Hepatocyte (in vitro differentiated cells): Measurements from ENCODE around the gene KCTD15. TPM values are rescaled to one million over a fixed set of nuclear protein-coding genes. Genes with fewer than 3 reads are reported as not detected.

Experiments used
- DNase-seq: peaks from one replicate; pipeline ENCODE4 v3.0.0-alpha.2; 2016; ENCODE audit warnings: low spot score
- H2AFZ ChIP-seq: fragments of 200-600 bp; sonication (generic); 2 replicates; pipeline ENCODE4 v1.6.0; 2016; ENCODE audit warnings: antibody characterized with exemption, mild to moderate bottlenecking
- H3K27ac ChIP-seq: fragments of 200-600 bp; sonication (generic); 2 replicates; pipeline ENCODE4 v1.5.1; 2016; ENCODE audit warnings: mild to moderate bottlenecking
- H3K27me3 ChIP-seq: fragments of 200-600 bp; sonication (generic); 2 replicates; pipeline ENCODE4 v1.6.1; 2016
- H3K36me3 ChIP-seq: fragments of 200-600 bp; sonication (generic); replicated peaks from 2 replicates; pipeline ENCODE4 v1.5.1; 2016; ENCODE audit warnings: low read depth; ENCODE audit not compliant: insufficient read depth
- H3K4me1 ChIP-seq: fragments of 200-600 bp; sonication (generic); 2 replicates; pipeline ENCODE4 v1.5.1; 2016; ENCODE audit warnings: mild to moderate bottlenecking, moderate library complexity; ENCODE audit not compliant: insufficient read depth
- H3K4me2 ChIP-seq: fragments of 200-600 bp; sonication (generic); 2 replicates; pipeline ENCODE4 v1.6.0; 2016
- H3K4me3 ChIP-seq: fragments of 200-600 bp; sonication (generic); 2 replicates; pipeline ENCODE4 v1.5.1; 2016; ENCODE audit warnings: mild to moderate bottlenecking
- H3K79me2 ChIP-seq: fragments of 200-600 bp; sonication (generic); 2 replicates; pipeline ENCODE4 v1.6.0; 2017; ENCODE audit warnings: mild to moderate bottlenecking
- H3K9me2 ChIP-seq: fragments of 200-600 bp; sonication (generic); replicated peaks from 2 replicates; pipeline ENCODE4 v1.6.0; 2017; ENCODE audit warnings: mild to moderate bottlenecking; ENCODE audit not compliant: insufficient read depth
- H3K9me3 ChIP-seq: fragments of 200-600 bp; sonication (generic); 2 replicates; pipeline ENCODE4 v1.5.1; 2016; ENCODE audit warnings: low read depth, mild to moderate bottlenecking
- H4K20me1 ChIP-seq: fragments of 200-600 bp; sonication (generic); 2 replicates; pipeline ENCODE4 v1.6.0; 2016; ENCODE audit warnings: mild to moderate bottlenecking; ENCODE audit not compliant: insufficient read depth, poor library complexity, severe bottlenecking
- CTCF ChIP-seq: fragments of 200-600 bp; sonication (generic); IDR thresholded peaks from 2 replicates; pipeline ENCODE4 v1.5.1; 2016; ENCODE audit warnings: antibody characterized with exemption, mild to moderate bottlenecking; ENCODE audit not compliant: poor library complexity
- EZH2 ChIP-seq: fragments of 200-600 bp; sonication (generic); IDR thresholded peaks from 2 replicates; pipeline ENCODE4 v1.6.1; 2016; ENCODE audit warnings: antibody characterized with exemption, mild to moderate bottlenecking, borderline replicate concordance
- EZH2phosphoT487 ChIP-seq: fragments of 200-600 bp; sonication (generic); IDR thresholded peaks from one replicate; pipeline ENCODE4 v1.6.1; 2018; ENCODE audit warnings: antibody characterized with exemption, mild to moderate bottlenecking, low read depth, moderate library complexity; ENCODE audit not compliant: unreplicated experiment, severe bottlenecking
- WGBS: methylation state at CpG from one replicate; pipeline ENCODE4 v1.1.6; 2016; ENCODE audit warnings: low lambda C conversion rate; ENCODE audit errors: missing lambda C conversion rate; 5-methylcytosine and 5-hydroxymethylcytosine counted together
- polyA plus RNA-seq: library from polyadenylated mRNA; unstranded; fragments of >200 nt; fragmentation: Nextera tagmentation; extraction: Ambion mirVana; gene quantifications from 2 replicates; pipeline ENCODE4 v1.2.1, GENCODE V29; 2016
- total RNA-seq: library from RNA; depleted of rRNA; stranded (reverse); fragments of >200 nt; gene quantifications from 2 replicates; pipeline ENCODE4 v1.2.3, GENCODE V29; 2014

Gene KCTD15
- total and polyA plus RNA-seq, 2 experiments from 2014 or later, result 10.1 to 55.8 TPM

GRCh38 chr19:33806434-33806881 is 9.8 kb downstream of the KCTD15 start:
- Histone ChIP-seq H3K4me1 (no peaks in the 10 kb centered on the region), H3K9me3 (no peaks in the 10 kb centered on the region), H3K4me2 (no peak overlapping the region), H3K9me2 (no peaks in the 10 kb centered on the region), H3K79me2 (peaks cover 7% of the 10 kb centered on the region), H3K27ac (no peak overlapping the region), H3K27me3 (no peaks in the 10 kb centered on the region), H4K20me1 (peaks cover 2% of the 10 kb centered on the region), H2AFZ (no peak overlapping the region), H3K36me3 (no peaks in the 10 kb centered on the region), H3K4me3 (no peak overlapping the region)
- DNase-seq, result no peak
- WGBS, result 88% methylated on average over 8 of the region's 8 CpGs
- TF ChIP-seq CTCF (no peak), EZH2phosphoT487 (no peak)

GRCh38 chr19:33808399-33808798 is 11.7 kb downstream of the KCTD15 start:
- WGBS, result 56% methylated on average over 1 of the region's 1 CpG

GRCh38 chr19:33809960-33810359 is 13.3 kb downstream of the KCTD15 start:
- Histone ChIP-seq H3K27me3 (no peaks in the 10 kb centered on the region), H3K79me2 (peaks cover 3% of the 10 kb centered on the region), H3K36me3 (no peaks in the 10 kb centered on the region), H3K27ac (no peak overlapping the region), H4K20me1 (peaks cover 2% of the 10 kb centered on the region), H3K9me3 (no peaks in the 10 kb centered on the region), H3K4me3 (no peak overlapping the region), H3K9me2 (no peaks in the 10 kb centered on the region), H3K4me1 (no peaks in the 10 kb centered on the region), H2AFZ (no peak overlapping the region), H3K4me2 (no peak overlapping the region)
- WGBS, result 98% methylated on average over 6 of the region's 6 CpGs
- DNase-seq, result no peak
- TF ChIP-seq CTCF (no peak), EZH2phosphoT487 (no peak), EZH2 (no peak)

More at GRCh38 chr19:33808399-33808798, 11.7 kb downstream of the KCTD15 start:
- TF ChIP-seq CTCF (no peak), EZH2phosphoT487 (no peak), EZH2 (no peak)
- Histone ChIP-seq H4K20me1 (peaks cover 2% of the 10 kb centered on the region), H3K4me2 (no peak overlapping the region), H3K36me3 (no peaks in the 10 kb centered on the region), H3K4me3 (no peak overlapping the region), H3K27ac (no peak overlapping the region), H3K27me3 (no peaks in the 10 kb centered on the region), H2AFZ (no peak overlapping the region), H3K4me1 (no peaks in the 10 kb centered on the region), H3K79me2 (peaks cover 3% of the 10 kb centered on the region), H3K9me3 (no peaks in the 10 kb centered on the region), H3K9me2 (no peaks in the 10 kb centered on the region)
- DNase-seq, result no peak

- WGBS, result 96% methylated on average over 10 of the region's 11 CpGs
- H2AFZ ChIP-seq, result no peak overlapping the region
- H3K27me3 ChIP-seq, result no peaks in the 10 kb centered on the region
- TF ChIP-seq CTCF, result no peak
- no peak for TF ChIP-seq EZH2
- TF ChIP-seq EZH2phosphoT487, result no peak
- no peaks in the 10 kb centered on the region for H3K4me1 ChIP-seq
- no peak overlapping the region for H3K4me2 ChIP-seq
- H3K36me3 ChIP-seq, result no peaks in the 10 kb centered on the region
- H4K20me1 ChIP-seq, result no peaks in the 10 kb centered on the region
- DNase-seq, result no peak
- H3K79me2 ChIP-seq, result no peaks in the 10 kb centered on the region
- no peak overlapping the region for H3K4me3 ChIP-seq
- H3K27ac ChIP-seq, result no peak overlapping the region
- H3K9me2 ChIP-seq, result no peaks in the 10 kb centered on the region
- H3K9me3 ChIP-seq, result no peaks in the 10 kb centered on the region
Measured at GRCh38 chr19:33810821-33811220, 14.2 kb downstream of the KCTD15 start.
